ENCODE results near the gene EPHA5.

Gene EPHA5

DNA sequence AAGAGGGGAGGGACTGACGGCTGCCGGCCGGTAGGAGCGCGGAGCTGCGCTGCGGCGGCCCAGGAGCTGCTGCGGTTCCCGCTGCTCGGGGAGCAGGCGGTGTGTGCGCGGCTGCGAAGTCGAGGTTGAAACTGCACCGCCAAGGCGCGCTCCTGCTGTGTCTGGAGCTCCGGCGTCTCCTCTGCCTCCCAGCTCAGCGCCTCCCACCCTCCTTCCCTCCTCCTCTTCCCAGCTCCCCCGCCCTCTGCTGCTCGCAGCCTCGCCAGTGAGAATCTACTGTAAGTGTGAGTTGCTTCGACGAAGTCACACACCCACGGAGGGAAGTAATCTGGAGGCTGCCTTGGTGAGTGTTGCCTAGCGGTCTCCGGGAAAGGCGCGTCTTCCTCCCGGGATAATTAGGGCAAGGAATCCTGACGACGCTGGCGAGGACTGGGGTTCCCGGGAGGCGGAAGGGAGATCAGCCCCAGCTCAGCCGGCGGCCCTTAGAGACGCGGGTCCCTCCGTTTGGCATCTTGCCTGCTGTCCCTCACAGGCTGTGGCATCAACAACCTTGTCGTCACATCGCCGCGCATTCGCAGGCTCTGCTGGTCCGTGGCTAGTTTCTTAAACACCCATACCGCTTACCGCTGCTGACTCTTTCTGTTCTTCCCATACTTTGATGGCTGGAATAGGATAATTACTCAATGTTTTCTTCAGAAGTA is at the start of gene EPHA5:
EPHA5 (minus strand) TSS at position 159 of the 701 bp plus-strand sequence. CDS start 747 bp downstream, outside the sequence.
- DNase-seq (ENCODE audit: low read depth): peak; percentile 68

DNA sequence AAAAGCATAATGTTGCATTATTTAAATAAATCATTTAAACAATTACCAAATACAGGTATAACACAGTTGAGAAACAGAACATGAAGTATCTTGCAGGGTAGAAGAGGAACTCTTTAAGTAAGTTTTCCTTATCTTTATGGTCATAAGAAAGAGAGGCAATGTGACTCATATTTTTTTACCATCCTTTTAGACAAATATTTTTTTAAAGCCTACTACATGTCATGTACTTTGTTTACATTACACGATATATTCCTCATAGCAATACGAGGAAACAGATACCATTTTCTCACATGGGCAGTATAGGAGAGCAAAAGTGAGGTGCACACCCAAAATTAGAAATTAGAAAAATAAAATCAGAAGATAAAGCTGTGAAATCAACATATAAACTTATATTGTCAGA is 49.3 kb upstream of the EPHA5 start:
- DNase-seq (ENCODE audit: low read depth): no peak

- DNase-seq (ENCODE audit: low read depth): no peak
Measured at GRCh38 chr4:65698631-65699030, 28.3 kb upstream of the EPHA5 start.

DNA sequence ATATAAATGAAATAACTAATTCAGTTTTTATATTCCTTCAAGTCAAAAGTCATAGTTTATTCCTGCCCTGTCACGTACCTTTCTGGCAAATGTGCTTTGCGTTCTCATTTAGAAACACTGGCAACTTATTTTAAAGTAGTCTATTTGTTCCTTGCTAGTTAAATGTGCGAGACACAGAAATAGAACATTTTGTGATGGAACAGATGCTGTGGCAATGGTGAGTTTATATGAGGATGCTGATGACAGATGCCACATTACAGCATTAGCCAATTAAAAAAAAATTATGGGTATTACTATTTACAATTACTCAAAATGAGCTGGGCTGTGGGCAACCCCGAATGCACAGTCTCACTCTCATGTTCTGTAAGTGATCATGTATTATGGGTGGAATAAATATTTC is 26.1 kb upstream of the EPHA5 start:
- DNase-seq (ENCODE audit: low read depth): no peak

DNA sequence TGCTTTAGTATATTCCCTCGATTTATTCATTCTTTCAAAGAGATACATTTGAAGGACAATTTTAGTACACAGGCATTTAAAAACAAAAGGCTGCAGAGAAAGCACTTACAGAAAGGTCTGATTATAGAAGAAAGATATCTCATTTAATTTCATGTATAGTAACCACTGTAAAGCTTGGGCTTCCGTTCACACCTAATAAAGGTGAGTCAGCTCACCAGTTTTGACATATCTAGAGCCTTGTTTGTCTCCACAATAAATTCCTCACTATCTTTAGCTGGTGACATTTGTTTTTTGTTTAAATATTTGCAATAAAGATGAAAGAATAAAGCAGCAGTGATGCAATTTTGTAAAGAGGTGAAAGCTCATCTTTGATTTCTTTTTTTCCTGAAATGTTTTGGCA is 1.1 kb upstream of the EPHA5 start:
- no peak for DNase-seq (ENCODE audit: low read depth)

GRCh38 chr4:65670020-65670330 is 314 bp downstream of the EPHA5 start:
- no peak for DNase-seq (ENCODE audit: low read depth)

- DNase-seq (ENCODE audit: low read depth): no peak
Measured at GRCh38 chr4:65669111-65670019, 924 bp downstream of the EPHA5 start.

- DNase-seq (ENCODE audit: low read depth): no peak
Measured at GRCh38 chr4:65668201-65669089, 1.8 kb downstream of the EPHA5 start.

DNA sequence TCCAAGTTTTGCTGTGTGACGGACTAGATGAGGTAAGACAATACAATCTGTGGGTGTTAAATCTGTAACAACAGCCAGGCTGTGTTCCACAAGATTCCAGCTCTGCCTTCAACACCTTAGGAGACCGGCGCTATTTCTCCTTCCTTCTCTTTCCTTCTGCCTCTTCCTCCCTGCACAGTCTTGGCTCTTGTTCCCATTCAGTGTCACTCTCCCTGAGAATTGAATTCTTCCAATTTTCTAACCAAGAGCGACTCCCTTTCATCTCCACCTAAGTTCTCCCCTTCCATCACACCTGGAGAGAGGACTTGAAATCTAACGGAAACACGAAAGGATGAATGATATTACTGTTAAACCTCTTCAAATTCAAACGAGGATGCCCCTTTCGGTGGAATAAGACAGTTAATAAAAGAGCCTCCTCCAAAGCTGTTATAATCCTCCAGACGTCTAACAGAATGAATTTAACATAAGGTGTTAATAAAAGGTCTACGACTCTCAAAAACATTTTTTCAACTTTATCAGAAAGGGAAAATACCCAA is 2.7 kb downstream of the EPHA5 start:
- DNase-seq (ENCODE audit: low read depth): no peak

GRCh38 chr4:65665771-65666523 is 4.3 kb downstream of the EPHA5 start:
- no peak for DNase-seq (ENCODE audit: low read depth)

DNA sequence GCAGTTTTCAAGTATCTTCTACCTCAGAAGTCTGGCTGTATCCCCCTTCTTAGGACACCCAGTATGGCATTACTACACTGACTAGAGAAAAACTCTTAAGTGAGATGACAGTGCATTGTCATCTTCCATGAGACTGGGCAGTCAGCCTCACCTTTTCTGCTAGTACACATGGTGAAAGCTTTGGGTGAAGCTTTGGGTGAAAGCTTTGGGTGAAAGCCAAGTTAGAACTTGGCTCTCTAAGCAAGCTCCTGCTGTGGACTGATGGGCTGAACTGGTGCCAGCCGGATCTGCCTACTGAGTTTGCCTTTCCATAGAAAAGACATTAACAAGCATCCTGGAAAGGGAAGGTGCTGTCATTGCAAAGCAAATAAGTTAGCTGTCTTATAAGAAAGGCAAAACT is 8.8 kb downstream of the EPHA5 start:
- no peak for DNase-seq (ENCODE audit: low read depth)

DNA sequence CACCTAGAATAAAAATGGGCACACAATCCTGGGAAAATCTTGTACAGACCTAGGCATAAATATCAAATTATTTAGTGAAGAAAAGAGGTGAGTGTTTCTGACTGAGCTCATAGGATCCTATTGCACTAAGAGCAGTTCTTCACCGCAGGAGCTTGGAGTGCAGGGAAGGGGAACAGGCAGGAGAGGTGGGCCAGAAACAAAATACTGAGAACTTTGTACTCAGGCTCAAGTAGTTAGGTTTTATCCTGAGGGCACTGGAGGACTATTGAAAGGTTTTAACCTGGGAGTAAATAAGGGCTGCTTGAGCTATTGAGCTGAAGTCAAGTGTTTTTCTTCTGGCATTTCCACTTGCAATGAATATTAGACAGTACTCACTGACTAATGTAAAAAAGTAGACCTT is 12.2 kb downstream of the EPHA5 start:
- no peak for DNase-seq (ENCODE audit: low read depth)

DNA sequence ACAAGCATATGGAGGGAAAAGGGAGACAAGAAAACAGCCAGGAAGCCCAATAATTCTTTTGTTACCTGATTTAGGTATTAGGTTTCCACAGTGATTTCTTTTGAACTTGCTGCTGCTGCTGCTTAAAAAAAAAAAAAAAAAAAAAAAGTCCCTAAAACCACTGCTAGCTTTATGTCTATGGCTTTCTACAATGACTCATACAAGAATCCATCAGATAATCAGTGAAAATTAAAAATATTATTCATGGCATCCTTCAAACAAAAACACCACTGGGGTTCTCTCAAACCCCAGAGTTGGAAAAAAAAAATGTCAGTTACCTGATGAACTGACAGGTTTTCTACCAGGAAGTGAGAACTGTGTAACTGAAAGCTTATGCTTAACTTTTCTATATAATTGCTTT is 14.3 kb downstream of the EPHA5 start:
- DNase-seq (ENCODE audit: low read depth): no peak

- no peak for DNase-seq (ENCODE audit: low read depth)
Measured at GRCh38 chr4:65654976-65655375, 15.3 kb downstream of the EPHA5 start.

- DNase-seq (ENCODE audit: low read depth): no peak
Measured at GRCh38 chr4:65653740-65654361, 16.4 kb downstream of the EPHA5 start.

DNA sequence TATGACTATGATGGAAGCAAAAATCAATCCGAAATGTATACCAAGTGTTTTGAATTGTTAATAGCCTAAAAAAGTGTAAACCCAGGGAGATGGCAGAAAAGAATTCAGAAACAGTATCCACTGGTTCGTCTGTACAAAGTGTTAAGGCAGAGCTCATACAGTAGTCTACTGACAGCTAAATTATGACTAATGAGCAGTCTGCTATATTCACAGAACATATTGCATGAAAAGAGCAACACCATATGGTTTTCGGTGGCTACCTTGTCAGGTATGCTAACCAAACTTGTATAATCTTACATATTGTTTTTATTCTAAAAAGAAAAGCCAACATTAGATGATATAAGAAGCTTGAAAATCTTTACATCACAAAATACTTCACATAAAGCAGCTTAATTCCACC is 18.5 kb downstream of the EPHA5 start:
- no peak for DNase-seq (ENCODE audit: low read depth)

DNA sequence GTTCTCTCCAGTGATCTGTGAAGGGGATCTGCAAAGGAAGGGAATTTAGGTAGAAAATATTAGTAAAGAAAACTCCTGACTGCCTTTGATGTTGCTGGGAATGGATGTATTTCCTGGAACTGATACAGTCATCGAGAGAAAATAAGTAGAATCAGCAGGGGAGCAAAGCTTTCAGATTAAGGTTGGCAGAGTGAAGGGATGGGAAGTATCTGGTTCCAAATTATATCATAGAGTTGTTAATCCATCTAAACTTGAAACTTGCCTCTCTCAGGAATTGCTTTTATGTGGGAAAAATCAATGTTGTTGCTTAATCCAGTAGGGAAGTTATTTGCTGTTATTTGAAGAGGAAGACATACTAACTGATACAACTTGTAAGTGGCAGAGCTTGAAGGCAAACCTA is 19.3 kb downstream of the EPHA5 start:
- no peak for DNase-seq (ENCODE audit: low read depth)

DNA sequence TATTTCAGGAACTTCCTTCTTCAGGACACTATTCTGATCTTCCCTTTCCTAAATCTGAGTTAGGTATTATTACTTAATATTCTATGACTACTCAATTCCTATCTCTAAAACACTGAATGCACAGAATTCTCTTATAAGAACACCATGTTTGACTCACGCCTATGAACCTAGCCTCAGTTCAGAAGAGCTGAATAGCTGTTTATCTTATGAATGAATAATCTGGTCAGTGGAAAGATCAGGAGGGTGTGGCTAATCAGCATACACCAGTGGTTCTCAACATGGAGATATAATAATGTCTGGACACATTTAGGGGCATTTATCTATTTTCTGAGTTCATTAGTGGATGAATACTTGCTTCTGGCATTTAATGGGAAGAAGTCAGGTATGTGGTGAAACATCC is 24.2 kb downstream of the EPHA5 start:
- DNase-seq (ENCODE audit: low read depth): no peak

- no peak for DNase-seq (ENCODE audit: low read depth)
Measured at GRCh38 chr4:65645185-65645584, 25.1 kb downstream of the EPHA5 start.

- DNase-seq (ENCODE audit: low read depth): no peak
Measured at GRCh38 chr4:65635051-65635821, 35.1 kb downstream of the EPHA5 start.
